HG02973 (cell line): ENCODE measurements around the gene RERE.

Experiments
- ATAC-seq: cut with Tn5 transposase; IDR thresholded peaks from one replicate; pipeline ENCODE4 v1.9.1; 2021; ENCODE audit warnings: moderate library complexity; ENCODE audit not compliant: unreplicated experiment

Gene RERE

DNA sequence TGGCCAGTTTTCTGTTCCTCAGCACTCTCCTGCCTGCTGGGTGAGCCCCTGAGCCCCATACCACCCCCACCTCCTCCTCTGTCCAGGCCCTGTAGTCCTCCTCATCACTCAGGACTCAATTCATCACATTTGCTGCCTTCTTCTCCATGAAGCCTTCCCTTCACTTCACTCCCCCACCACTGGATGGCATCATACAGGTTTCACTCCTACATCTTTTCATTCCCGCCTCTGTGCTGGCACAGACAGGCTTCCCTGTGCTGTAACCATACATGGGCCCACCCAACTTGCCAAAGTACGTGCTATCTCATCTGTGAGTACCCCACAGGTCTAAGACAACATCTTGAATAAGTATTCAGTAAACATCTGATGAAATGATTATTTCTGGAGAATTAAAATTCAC, 442.6 kb downstream of the RERE start:
- no peak for ATAC-seq

DNA sequence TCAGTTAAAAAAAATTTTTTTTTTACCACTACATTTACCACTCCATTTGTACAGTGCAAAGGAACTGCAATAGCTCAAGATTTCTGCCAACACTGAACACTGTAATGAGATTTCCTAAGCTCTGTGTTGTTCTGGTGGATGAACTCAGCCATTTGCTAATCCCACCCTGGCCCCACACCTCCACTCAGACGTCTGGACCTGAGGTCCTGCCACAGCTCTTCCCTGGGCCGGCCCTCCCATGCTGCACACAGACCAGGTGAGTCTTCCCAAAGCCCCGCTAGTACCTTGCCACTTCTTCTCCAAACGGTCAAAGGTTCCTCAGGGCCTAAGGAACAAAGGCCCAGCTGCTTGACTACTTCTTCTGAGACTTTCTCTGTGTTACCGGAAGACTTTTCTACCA, 443.1 kb downstream of the RERE start:
- ATAC-seq: no peak

DNA sequence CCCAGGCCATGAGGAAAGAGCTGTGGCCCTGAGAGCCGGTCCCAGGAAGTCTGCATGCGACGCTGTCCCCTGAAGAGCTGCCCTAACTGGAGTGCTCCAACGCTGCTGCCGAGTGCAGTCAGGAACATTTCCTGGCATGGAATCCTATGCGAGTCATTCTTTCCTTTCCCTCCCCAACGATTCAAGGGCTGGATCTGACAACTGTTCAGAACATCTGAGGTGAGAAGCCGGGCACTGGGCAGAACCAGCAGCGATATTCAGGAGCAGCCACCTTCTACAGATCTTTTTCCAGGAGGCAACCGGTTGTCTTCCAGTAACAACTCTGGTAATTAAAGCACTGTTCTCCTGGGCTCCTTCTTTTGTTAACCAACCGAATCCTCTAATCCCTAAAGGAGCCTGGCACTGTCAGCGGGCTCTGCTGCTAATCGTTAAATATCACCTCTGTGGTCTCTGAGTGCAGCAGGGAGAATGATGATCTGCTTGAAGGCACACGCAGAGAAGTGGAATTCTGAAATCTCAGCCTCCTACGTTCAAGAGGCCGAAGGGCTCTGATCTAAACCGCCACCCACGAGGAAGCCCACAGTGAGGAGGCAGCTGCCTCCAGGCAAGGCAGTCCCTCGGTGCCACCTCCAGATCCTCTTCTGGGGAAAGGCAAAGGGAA, 443.7 kb downstream of the RERE start:
- ATAC-seq: no peak

DNA sequence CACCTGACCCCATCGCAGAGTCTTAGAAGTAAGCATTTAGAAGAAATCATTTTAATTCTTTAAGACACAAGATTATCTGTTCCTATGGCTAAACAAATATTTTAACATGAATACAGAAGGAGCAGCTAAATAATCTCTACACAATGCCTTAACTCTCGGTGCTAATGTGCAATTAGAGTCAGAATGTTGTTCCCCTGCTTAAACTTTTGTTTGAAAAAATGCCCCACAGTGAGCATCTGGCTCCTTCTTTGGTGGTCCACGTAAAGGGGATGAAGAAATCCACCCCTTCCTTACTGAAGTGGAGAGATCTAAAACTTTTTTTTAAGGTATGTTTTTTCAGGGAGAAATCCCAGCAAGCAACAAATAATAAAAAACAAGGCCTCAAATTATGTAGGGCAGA, 444.3 kb downstream of the RERE start:
- no peak for ATAC-seq

DNA sequence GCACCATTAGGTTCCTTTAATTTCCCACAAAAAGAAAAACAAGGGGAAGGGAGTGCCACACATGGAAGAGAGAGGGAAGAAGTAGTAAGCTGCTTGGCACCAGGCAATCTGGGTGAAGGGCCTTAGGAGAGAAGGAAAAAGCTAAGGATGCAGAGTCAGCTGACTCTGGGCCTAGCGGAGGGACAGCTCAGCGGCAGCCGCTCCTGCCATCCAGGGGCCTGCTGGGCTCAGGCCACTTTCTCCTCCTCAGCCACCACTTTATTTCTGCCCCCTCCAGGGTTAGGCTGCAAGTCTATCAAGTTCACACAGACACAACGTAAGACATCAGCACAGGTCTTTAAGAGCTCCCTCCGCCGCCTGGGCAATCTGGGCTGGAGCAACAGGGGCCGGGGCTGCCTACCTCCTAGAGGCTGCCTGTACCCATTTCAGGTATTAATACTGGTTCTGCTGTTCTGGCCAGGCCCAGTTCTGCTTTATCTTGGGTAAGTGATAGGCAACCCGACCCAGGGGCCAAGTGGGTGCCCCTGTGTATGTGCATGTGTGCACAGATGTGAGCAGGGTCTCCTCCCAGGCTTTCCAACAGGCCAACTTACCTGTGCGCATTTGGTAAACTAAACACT, 446.0 kb downstream of the RERE start:
- ATAC-seq: no peak

DNA sequence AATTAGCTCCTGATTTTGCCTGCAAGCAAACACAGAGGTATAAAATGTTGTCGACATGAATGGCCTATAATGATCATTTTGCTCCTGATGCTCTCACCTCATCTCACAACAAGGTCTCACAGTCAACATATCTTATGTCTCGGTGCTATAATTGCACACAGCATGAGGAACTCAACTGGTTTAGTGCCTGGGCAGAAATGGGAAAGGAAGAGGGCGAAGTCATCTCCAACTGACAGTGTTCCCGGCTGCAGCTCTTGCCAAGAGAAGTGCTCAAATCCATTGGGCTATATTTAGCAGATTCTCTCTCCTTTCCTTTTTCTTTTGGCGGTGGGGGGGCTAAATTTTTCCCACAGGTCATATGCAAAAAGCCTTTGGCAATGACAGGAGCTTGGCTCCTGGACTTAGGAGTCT, 446.5 kb downstream of the RERE start:
- no peak for ATAC-seq

DNA sequence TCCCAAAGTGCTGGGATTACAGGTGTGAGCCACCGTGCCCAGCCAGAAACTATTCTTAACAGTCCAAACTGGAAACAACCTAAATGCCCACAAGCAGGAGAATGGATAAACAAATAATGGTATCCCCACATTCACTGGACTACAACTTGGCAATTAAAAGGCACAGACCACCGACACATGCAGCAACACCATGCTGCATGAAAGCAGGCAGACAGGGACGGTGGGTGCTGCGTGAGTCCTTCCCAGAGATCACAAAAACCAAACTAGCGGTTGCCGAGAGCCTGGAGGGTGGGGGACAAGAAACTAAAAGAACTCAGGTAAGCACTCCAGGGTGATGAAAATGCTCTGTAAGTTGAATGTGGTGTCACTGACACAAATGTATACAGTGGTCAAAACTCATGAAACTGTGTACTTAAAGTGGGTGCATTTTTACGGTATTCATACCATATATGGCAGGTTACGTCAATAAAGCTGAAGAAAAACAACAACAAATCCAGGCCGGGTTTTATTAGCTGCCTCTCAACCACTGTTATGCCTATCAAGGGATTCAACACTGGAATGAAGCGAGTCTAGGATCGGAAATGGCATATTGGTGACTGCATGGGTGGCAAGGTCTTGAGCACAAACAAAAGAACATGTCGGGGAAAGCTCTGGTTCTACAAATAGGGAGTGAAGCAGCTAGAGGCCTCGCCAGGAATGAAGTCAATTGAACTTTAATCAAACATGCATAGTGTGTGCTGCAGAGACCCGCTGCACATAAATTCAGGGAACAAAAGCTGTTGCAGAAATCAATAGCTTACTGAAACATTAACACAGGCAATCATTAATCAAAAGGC, 447.2 kb downstream of the RERE start:
- ATAC-seq: no peak

DNA sequence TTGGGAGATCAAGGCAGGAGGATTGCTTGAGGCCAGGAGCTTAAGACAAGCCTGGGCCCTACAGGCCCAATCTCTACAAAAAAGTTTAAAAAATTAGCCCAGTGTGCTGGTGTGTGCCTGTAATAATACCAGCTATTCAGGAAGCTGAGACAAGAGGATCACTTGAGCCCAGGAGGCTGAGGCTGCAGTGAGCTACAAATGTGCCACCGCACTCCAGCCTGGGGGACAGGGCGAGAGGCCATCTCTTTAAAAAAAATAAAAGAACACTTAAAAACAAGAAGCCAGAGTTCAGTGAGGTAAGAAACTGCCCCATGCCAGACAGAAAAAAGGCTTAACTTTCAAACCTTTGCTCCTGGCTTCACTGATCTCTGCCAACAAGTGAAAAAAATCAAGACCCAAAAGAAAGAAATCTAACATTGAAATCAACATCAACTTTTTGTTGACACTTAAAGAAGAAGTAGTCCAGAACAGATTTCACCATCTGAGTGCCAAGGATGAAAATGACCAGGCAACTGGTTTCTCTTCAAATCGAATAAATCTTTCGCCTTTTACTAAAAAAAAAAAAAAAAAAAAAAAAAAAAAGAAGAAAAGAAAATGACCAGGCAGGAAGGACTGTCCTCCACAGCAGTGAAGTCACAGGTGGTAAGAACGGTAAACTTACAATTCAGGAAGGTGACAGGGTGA, 448.3 kb downstream of the RERE start:
- no peak for ATAC-seq

DNA sequence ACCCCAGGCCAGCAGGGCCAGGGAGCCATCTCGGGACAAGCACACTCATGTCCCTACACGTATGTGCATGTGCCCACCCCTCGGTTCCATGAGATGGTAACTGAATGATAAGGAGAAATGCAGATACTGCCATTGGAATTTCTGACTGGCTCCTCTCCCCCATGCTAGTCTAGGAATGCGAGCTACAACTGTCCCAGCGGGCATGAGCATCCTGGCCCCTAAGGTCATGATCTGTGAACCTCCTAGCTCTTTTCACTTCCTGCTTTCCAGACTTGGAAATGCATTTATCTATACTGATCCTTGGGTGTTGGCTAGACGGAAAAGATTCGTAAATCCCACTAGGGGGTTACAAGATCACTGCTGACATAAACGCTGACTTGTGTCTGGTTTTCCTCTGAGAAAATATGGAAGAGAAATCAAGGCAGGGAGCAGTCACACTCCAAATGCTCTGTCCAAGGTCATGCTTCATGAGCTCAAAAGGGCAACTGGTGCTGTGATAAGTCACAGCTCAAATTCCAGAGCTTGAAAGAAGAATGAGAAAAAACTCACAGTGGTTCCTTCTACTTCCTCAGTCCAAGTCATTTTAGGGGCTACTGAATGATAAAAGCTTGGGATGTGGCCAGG, 449.8 kb downstream of the RERE start:
- no peak for ATAC-seq

DNA sequence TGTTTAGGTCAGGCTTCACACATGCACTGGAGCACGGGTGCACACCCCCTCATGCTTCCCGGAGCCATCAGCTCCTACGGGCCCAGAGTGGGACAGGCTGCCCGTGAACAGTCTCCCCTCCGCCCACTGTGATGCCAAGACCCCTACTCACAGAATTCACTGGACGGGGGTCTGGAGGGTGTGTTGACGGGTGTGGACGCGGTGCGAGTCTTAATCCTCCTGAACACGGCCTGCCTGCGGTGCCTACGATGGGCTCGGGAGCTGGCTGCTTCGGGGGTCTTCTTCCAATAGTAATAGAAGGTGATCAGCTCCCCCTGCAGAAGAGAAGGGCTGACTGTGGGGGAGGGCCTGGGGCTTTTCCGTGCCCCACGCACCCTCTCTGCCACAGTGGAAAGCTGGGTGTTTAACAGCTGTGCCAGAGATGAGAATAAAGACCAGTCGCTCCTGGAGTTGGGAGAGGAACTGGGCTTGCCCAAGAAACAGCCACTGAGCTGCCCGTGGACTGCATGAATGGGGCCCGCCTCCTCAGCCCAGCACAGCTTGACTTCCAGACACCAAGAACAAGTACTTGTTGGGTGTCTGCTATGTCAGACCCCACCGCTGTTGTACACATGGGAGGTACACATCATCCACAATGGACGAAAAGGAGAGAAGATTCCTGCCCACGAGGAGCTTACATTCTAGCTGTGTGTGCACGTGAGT, 451.6 kb downstream of the RERE start:
- no peak for ATAC-seq

DNA sequence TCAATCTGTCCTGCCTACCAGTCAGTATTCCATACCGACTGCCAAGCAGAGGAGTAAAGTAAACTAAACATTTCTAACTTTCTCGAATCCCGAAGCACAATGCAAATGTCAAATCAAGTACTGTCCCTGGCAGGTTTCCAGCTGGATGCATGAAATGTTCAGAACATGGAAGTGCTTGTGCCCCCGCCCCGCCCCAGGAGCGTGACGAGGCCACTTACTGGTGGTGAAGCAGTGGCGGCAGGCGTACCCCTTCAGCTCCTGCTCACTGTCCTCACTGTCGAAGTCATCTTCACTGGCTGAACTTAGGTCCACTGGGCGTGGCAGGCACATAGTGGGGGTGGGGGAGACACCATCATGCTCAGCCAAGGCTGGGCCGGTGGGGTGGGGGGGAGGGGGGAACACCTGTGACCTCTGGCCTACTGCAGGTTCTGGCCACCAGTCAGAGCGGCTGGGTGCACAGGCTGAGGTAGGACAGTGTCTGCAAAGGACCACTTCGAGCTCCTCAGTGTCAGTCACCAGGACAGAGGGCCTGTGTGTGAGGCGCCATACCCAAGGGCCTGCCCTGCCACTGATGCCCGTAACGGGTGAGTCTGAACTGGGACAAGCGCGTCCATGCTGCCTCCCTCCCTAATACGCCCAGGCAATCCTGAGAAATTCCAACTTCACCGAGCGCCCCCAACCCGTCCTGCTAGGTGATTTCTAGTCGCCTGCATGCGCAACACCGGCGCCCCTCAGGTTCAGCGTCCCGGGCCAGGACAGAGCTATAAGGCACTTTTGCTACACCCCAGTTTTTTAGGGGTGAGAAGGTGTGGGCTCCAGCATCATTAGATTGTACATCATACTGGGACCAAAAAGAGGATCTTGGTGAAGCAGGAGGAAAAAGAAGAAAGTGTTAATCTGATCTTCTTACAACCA, 452.7 kb downstream of the RERE start:
- no peak for ATAC-seq

DNA sequence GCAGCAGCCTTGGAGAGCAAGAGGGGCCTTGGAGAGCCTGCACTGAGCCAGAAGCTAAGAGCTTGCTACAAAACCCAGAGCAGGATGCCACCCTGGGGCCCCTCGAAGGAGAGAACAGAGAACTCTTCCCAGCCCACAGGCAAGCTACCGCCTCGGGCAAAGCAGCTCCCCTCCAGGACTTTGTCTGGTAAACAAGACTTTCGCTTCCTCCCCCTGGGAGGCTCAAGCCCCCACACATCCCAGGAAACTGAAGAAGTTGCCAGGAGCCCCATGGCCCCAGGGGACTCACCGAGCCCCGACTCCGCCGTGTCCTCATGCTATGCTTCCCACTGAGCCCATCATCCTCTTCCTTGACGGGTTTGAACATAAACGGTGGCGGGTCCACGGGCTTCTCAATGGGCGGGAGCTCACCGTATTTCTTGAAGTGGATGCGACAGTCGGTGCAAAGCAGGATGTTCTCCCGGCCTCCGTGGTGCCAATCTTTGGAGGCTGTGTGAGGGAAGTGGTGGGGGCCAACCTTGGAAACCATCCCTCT, 453.6 kb downstream of the RERE start:
- no peak for ATAC-seq

DNA sequence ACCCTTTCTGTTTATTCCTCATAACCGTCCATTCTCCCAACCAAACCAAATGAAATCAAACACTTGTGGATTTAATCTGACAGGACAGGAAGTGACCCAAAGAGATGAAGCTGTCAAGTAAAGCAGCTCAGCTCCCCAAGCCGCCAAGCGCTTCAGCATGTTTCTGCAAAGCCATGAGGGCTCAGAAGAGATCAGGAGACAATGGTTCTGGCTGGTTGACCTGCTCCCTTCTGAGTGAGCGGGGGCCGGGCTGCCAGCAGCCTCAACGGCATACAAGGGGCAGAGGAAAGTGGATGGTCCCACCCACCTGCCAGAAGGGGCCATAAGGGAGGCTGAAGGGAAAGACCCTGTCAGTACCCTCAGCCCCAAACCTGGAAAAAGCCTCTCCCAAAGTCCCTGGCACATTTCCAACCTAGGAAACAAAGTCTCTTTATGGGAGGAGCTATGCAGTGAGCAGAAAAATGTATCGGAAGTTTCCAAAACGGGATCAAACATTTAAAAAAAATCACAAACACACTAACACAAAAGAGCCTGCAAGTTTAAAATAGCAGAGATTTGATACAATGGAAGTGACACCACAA, 454.2 kb downstream of the RERE start:
- ATAC-seq: no peak

DNA sequence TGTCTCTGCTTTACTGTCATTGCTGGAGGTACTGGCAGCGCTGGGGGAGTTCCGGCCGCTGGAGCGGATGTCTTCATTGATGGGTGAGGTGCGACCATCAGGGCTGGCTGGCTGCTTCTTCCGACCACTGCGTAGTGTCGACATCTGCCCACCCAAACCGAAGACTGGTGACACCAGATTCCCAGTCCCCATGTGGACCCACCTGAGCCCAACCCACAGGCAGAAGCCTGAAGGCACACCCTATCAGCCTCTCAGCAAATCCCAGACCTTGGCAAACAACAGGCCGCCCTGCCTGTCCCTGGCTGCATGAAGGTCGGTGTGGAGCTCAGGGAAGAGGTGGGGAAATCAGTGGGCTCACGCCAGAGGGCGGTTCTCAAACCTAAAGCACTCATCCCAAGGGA, 454.7 kb downstream of the RERE start:
- ATAC-seq: no peak

DNA sequence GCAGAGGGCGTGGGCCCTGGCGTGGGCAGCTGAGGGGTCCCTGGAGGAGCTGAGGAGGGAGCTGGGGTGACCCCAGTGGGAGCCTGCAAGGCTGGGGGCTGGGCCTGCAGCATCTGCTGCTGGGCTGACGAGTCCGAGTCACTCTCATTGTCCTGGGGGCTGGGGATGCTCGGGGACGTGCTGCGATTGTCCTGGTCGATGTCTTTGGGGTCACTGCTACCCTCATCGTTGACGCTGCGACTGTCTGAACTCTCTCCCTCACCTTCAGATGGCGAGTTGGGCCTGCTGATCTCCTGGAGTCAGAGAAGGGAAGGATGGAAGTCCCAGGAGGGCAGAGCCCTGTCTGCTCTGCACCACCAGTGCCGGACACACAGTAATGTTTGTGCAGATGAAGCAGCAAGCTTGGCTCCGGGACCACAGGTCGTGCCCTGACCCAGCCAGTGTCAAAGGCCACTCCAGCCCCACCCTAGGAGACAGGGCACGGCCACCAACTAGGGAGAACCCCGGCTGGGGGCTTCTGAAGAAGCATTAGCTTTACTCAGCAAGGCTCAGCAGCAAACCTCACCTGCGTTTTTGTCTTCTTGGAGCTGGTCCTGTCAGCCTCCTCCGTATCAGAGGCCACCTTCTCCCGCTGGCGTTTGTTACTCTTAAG, 456.1 kb downstream of the RERE start:
- ATAC-seq: no peak

DNA sequence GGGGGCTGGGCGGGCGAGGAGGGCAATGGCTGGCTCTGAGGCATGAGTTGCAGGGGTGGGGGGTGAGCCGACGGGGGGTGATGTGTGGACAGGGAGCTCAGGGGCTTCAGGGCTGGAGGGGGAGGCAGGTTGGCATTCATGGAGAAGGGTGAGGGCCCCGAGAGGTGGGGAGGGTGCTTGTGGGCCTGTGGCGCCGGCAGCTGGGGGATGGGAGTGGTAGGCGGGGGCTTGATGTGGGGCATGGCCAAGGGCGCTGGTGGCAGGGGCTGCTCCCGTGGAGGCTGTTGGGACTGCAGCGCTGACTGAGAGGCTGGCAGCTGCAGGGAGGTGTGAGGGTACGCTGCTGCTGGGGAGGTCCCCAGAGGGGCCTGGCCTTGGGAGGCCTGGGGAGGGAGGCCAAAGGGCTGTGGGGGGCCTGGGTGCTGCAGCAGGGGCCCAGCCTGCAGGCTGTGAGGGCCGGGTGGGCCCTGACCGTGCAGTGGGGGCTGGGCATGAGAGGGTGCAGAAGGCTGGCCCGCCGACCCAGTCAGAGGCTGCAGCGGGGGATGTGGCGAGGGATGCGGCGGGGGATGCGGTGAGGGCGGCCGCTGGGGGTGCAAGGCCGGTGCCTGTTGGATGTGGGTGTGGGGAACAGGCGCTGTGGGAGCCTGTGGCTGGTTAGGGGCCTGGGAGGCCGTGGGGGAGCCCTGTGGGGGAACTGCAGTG, 456.8 kb downstream of the RERE start:
- ATAC-seq: no peak

DNA sequence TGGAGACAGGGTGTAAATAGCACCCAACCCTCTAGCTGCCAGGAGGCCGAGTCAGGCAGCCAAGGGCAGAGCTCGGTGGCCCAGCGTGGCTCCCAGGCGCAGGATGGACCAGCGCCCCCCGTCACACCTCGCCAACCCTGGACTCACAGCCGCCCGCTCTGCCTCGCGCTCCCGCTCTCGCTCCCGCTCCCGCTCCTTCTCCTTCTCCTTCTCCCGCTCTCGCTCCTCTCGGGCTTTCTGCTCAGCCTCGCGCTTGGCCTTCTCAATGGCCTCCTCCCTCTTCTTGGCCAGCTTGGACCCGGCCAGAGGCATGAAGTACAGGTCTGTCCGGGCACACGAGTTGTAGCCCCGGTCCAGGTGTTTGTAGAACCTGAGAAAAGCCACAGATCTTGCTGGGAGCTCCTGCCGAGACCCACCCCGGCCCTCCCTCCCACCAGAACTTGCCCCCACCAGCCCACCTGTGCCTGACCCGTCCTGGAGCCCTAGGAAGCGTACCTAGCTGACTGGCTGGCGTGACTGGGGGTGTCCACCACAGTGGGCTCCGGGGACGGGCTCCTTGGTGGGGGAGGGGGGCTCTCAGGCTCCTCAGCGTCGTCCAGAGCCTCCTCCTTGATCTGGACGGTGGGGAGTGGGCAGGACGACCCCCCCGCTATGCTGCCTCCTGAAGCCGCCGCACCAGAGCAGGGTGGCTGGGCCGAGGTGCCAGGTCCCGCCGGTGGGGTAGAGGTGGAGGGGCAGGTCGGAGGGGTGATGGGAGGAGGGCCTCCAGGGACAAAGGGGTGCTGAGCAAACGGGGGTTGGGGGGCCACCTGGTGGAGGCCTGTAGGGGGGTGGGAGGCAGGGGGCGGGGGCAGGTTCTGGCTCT, 457.6 kb downstream of the RERE start:
- ATAC-seq: no peak
